Ovary (tissue), 10 donors: ENCODE measurements around the gene RAB8B. TPM values are rescaled to one million over a fixed set of nuclear protein-coding genes. Genes with fewer than 3 reads are reported as not detected.

Experiments
- DNase-seq, 5 donors: peaks; one replicate each; pipeline ENCODE4 v3.0.0-alpha.2; 2019 to 2020
- H3K27ac ChIP-seq, 2 donors: fragments of 200-600 bp; one replicate each; pipeline versions ENCODE4 v1.5.1 to v1.8.0; 2019 to 2022
- H3K27me3 ChIP-seq: fragments of 200-600 bp; one replicate; pipeline ENCODE4 v1.8.0; 2022
- H3K36me3 ChIP-seq: fragments of 200-600 bp; sonication (generic); one replicate; pipeline ENCODE4 v1.5.1; 2019
- H3K4me1 ChIP-seq: one replicate; pipeline ENCODE4 v1.8.1; 2013; ENCODE audit warnings: mild to moderate bottlenecking, moderate library complexity; ENCODE audit not compliant: insufficient read depth
- H3K4me3 ChIP-seq: fragments of 200-600 bp; sonication (generic); one replicate; pipeline ENCODE4 v1.5.1; 2017
- H3K9me3 ChIP-seq, 2 donors: fragments of 200-600 bp in 1 of 2; sonication (generic) in 1 of 2; one replicate each; pipeline versions ENCODE4 v1.5.1 to v1.8.1; 2013 to 2019; ENCODE audit warnings: mild to moderate bottlenecking in 1 of 2, moderate library complexity in 1 of 2
- CTCF ChIP-seq, 3 donors: fragments of 450-650 bp in 2 of 3; fragments of 200-600 bp in 1 of 3; IDR thresholded peaks; one replicate each; pipeline versions ENCODE4 v1.5.1 to v1.8.0; 2016 to 2022; ENCODE audit warnings: antibody characterized with exemption in 3 of 3, mild to moderate bottlenecking in 1 of 3
- EP300 ChIP-seq: sonication (generic); formaldehyde crosslinking; IDR thresholded peaks from one replicate; pipeline ENCODE4 v1.6.1; 2017; ENCODE audit warnings: antibody characterized with exemption
- POLR2A ChIP-seq: fragments of 450-650 bp; IDR thresholded peaks from one replicate; pipeline ENCODE4 v1.6.1; 2017; ENCODE audit warnings: antibody characterized with exemption, mild to moderate bottlenecking, moderate library complexity
- WGBS, 3 donors: extraction: QIAGEN DNeasy Blood & Tissue Kit in 1 of 3; methylation state at CpG; one replicate each; pipeline versions ENCODE4 v1.1.5 to v1.1.7; 2013 to 2017; 5-methylcytosine and 5-hydroxymethylcytosine counted together
- intact Hi-C, 4 donors: fragments of 100-400 bp; cut with DNase I; formaldehyde crosslinking; loops; one replicate each; pipeline versions ENCODE4 v1.11.0 to v1.15.1; 2022 to 2023
- long read RNA-seq, 3 donors: library from polyadenylated mRNA in 2 of 3; unstranded in 2 of 3; transcript quantifications; one replicate each; pipeline ENCODE4 v2.0.0 and lab custom pipeline, GENCODE V29; 2021 to 2026
- polyA plus RNA-seq, 2 donors: library from polyadenylated mRNA; stranded (reverse); fragments of 200-250 nt in 1 of 2; fragments of 350-450 nt in 1 of 2; fragmentation: Illumina TruSeq in 1 of 2; extraction: RNeasy Lipid Tissue Mini Kit (QIAGEN cat#74804) in 1 of 2; gene quantifications; one replicate each; pipeline ENCODE4 v1.2.3, GENCODE V29; 2013 to 2014
- total RNA-seq, 7 donors: library from RNA; depleted of rRNA in 2 of 7; stranded (reverse); fragments of >200 nt in 2 of 7; fragmentation: NEBNext Ultra II Directional in 3 of 7; extraction: Animal tissue kit (Norgen Biotek cat#: 25700) in 3 of 7; gene quantifications; one replicate each; pipeline versions ENCODE4 v1.1.0 to v1.2.4, GENCODE V29; 2016 to 2023
- donor health status: DM: no; HTN: no; CAD: no; lungs with moderate emphysema.
- donor health status: DM: no; HTN: no; CAD: no.
- donor health status: Bipolar disorder and iron deficiency.
- donor health status: DM: yes; HTN: yes; CAD: no.
- donor health status: DM: no; HTN: no; CAD: no.
- donor health status: DM: yes; HTN: yes; CAD: no.

Gene RAB8B
- total RNA-seq (10 to 100 TPM; 23.1 to 58.0 (median 48.5) TPM), polyA plus RNA-seq (10 to 100 TPM; 18.5 to 40.0 TPM)
- long read RNA-seq, donor 1, full-length matches to known transcripts, result 7 of 9 reads
- long read RNA-seq, donor 1, partial matches to known transcripts, result 1 of 9 reads
- long read RNA-seq, donor 1, other reads (novel, unspliced or antisense), result 1 of 9 reads
- long read RNA-seq, donor 2, full-length matches to known transcripts, result 11 of 11 reads
- long read RNA-seq, donor 2, partial matches to known transcripts, result 0 of 11 reads
- long read RNA-seq, donor 2, other reads (novel, unspliced or antisense), result 0 of 11 reads
- long read RNA-seq, donor 3, full-length matches to known transcripts, result 63 of 68 reads
- long read RNA-seq, donor 3, partial matches to known transcripts, result 0 of 68 reads
- long read RNA-seq, donor 3, other reads (novel, unspliced or antisense), result 5 of 68 reads

- Histone ChIP-seq H3K27me3 (no peaks in the 10 kb centered on the region), H3K36me3 (no peaks in the 10 kb centered on the region), H3K4me3 (peak within 1 kb of the TSS; percentile 91), H3K27ac (peak within 1 kb of the TSS in 1 of 2 donors; percentile 58), H3K4me1 (peaks cover 7% of the 10 kb centered on the region), H3K9me3 (no peaks in the 10 kb centered on the region)
- TF ChIP-seq CTCF (IDR thresholded peaks at IDR 0.05) (no peak), POLR2A (peak; percentile 76)
- WGBS, 3 donors, result 0 to 1% (median 1%) methylated on average over 75 to 77 of the region's 77 CpGs
- peak; percentile 98 to 99 (median 99) for DNase-seq
- intact Hi-C loops, result loop anchor here in 1 of 4 donors (10.0 kb wide), 1 partner anchor 86 kb away; the partner anchor contains the start of gene APH1B
Measured at GRCh38 chr15:63188926-63189871, at the start of gene RAB8B. Gene RAB8B, plus strand, starts transcription at chr15:63189606. Its CDS starts 19 bp downstream, at chr15:63189625.

GRCh38 chr15:63140936-63141335 is 48.5 kb upstream of the RAB8B start:
- peaks cover 1% of the 10 kb centered on the region for H3K4me1 ChIP-seq
- intact Hi-C loops, result no loop called here
- no peaks in the 10 kb centered on the region for H3K36me3 ChIP-seq
- H3K27me3 ChIP-seq, result no peaks in the 10 kb centered on the region
- no peaks in the 10 kb centered on the region for H3K9me3 ChIP-seq
- WGBS, 3 donors, result 92 to 98% (median 96%) methylated on average over 2 of the region's 2 CpGs
- TF ChIP-seq EP300 (no peak), POLR2A (no peak), CTCF (IDR thresholded peaks at IDR 0.05) (no peak)
- no peak for DNase-seq
- no peak overlapping the region for H3K27ac ChIP-seq
- no peak overlapping the region for H3K4me3 ChIP-seq

GRCh38 chr15:63145426-63145825 is 44.0 kb upstream of the RAB8B start:
- WGBS, 3 donors, result 89 to 98% (median 90%) methylated on average over 2 of the region's 2 CpGs
- intact Hi-C loops, result no loop called here
- H3K9me3 ChIP-seq, result no peaks in the 10 kb centered on the region
- H3K36me3 ChIP-seq, result no peaks in the 10 kb centered on the region
- no peaks in the 10 kb centered on the region for H3K4me1 ChIP-seq
- no peak for DNase-seq
- no peaks in the 10 kb centered on the region for H3K27me3 ChIP-seq
- TF ChIP-seq POLR2A, result no peak
- TF ChIP-seq EP300, result no peak
- no peak for TF ChIP-seq CTCF (IDR thresholded peaks at IDR 0.05)
- no peak overlapping the region for H3K4me3 ChIP-seq
- H3K27ac ChIP-seq, result no peak overlapping the region

- H3K4me1 ChIP-seq, result no peaks in the 10 kb centered on the region
- H3K27ac ChIP-seq, result no peak overlapping the region
- no peaks in the 10 kb centered on the region for H3K36me3 ChIP-seq
- no peaks in the 10 kb centered on the region for H3K9me3 ChIP-seq
- H3K4me3 ChIP-seq, result no peak overlapping the region
- DNase-seq, result no peak
- TF ChIP-seq CTCF (IDR thresholded peaks at IDR 0.05), result no peak
- intact Hi-C loops, result no loop called here
- H3K27me3 ChIP-seq, result no peaks in the 10 kb centered on the region
- 72 to 74% (median 73%) methylated on average over 3 of the region's 3 CpGs for WGBS, 3 donors
Measured at GRCh38 chr15:63146684-63147083, 42.7 kb upstream of the RAB8B start.
